Epithelial cell of proximal tubule (primary cell): ENCODE results near the gene CCDC136. TPM values are rescaled to one million over a fixed set of nuclear protein-coding genes. Genes with fewer than 3 reads are reported as not detected.

Experiments
- DNase-seq: peaks from one replicate; pipeline ENCODE4 v3.0.0-alpha.2; 2011; ENCODE audit warnings: low read depth
- H3K4me3 ChIP-seq: 2 replicates; pipeline ENCODE4 v1.5.1; 2011; ENCODE audit warnings: low read depth, mild to moderate bottlenecking, low read length
- CTCF ChIP-seq: conservative IDR thresholded peaks from 2 replicates; pipeline ENCODE4 v1.5.1; 2012; ENCODE audit warnings: low read depth, mild to moderate bottlenecking, low read length
- total RNA-seq: library from RNA; depleted of rRNA; stranded (reverse); fragments of >200 nt; gene quantifications from 2 replicates; pipeline ENCODE4 v1.2.3, GENCODE V29; 2015

The CCDC136 gene
- total RNA-seq, 1 donor from 2014 or later: 2.0 TPM

GRCh38 chr7:128840326-128841170, 48.8 kb downstream of the CCDC136 start:
- no peak for DNase-seq
- no peak for TF ChIP-seq CTCF
- H3K4me3 ChIP-seq: no peak overlapping the region

- no peak for TF ChIP-seq CTCF
- no peak overlapping the region for H3K4me3 ChIP-seq
- DNase-seq: no peak
Measured at GRCh38 chr7:128841171-128841690, 49.5 kb downstream of the CCDC136 start.

DNA sequence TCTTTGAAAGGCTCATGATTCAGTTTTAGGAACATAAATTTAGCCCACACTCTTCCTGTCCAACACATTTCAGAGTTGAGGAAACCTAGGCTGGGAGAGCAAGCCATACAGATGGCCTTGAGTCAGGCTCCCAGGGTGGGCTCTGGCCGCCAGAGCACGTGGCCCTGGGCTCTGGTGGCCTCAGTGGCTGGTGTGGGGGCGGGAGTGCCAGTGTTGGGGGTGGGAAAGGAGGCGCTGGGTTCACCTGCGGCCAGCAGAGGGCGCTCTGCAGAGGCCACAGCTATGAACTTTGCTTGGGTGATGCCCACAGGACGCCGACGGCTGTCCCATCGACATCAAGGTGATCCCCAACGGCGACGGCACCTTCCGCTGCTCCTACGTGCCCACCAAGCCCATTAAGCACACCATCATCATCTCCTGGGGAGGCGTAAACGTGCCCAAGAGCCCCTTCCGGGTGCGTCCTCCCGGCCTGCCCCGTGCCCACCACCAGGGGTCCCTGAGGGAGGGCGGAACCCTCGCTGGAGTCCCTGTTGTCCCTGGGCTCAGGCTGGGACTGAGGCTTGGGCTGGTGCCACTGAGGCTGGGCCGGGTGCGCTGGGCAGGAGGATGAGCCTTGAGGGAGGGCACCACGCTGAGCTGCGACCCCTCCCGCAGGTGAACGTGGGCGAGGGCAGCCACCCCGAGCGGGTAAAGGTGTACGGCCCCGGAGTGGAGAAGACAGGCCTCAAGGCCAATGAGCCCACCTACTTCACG, 50.3 kb downstream of the CCDC136 start:
- DNase-seq: no peak
- H3K4me3 ChIP-seq: no peak overlapping the region
- TF ChIP-seq CTCF: peak; percentile 65

DNA sequence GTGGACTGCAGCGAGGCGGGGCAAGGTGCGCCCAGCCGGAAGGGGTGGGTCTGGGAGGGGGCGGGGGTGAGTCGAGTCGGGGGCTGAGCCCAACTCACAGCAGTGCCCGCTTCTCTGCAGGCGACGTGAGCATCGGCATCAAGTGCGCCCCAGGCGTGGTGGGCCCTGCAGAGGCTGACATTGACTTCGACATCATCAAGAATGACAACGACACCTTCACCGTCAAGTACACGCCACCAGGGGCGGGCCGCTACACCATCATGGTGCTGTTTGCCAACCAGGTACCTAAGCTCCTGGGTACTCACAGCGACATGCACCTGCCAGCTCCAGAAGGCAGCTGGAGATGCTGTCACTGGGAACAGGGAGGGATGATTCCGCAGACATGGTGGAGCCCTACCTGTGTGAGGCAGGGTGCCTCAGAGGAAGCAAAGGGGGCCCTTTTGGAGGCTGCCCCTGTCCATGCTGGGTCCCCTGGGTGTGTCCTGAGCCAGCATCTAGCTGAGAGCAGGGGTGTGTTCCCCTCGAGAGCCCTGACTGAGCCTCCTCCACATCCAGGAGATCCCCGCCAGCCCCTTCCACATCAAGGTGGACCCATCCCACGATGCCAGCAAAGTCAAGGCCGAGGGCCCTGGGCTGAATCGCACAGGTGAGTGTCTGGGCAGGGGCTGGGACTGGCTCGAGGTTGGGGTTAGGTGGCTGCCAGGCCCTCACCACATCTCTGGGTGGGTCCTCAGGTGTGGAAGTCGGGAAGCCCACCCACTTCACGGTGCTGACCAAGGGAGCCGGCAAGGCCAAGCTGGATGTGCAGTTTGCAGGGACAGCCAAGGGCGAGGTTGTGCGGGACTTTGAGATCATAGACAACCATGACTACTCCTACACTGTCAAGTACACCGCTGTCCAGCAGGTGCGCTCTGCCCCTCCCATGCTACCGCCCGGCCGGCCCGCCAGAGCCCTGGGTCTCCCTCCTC, 51.2 kb downstream of the CCDC136 start:
- no peak for DNase-seq
- no peak for TF ChIP-seq CTCF
- no peak overlapping the region for H3K4me3 ChIP-seq

DNA sequence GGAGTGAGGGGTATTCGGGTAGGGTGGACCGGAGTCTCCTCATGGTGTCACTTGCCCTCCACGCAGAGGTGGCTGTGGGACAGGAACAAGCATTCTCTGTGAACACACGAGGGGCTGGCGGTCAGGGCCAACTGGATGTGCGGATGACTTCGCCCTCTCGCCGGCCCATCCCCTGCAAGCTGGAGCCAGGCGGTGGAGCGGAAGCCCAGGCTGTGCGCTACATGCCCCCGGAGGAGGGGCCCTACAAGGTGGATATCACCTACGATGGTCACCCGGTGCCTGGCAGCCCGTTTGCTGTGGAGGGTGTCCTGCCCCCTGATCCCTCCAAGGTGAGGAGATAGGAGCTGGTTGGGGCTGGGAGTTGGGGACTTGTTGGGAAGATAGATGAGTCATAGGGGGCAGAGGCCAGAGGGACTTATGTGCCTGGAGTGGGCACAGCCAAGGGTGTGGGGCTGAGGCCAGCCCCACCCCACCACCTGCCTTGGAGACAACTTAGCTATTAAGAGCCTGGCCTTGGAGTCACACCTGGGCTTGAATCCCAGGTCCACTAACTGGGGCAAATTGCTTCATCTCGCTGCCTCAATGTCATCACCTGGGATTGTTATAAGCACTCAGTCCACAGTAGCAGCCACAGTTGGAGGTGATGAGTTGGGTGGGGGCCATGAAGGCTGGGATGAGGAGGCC, 52.3 kb downstream of the CCDC136 start:
- DNase-seq: no peak
- TF ChIP-seq CTCF: no peak
- no peak overlapping the region for H3K4me3 ChIP-seq

- no peak for DNase-seq
- no peak for TF ChIP-seq CTCF
- no peak overlapping the region for H3K4me3 ChIP-seq
Measured at GRCh38 chr7:128844777-128845311, 53.1 kb downstream of the CCDC136 start.
